DLD1 (cell line): ENCODE data around the gene WDR19.
"Not testable (repeated sequence)": the region's sequence is repeated elsewhere in the genome, so short reads cannot be mapped to it uniquely, and the experiment has no call there.

Source experiments
- in situ Hi-C: cut with HindIII; loops from 2 replicates; pipeline ENCODE4 v1.10.0; 2017; ENCODE audit warnings: low sequenced_read_pairs

WDR19 gene

GRCh38 chr4:39292433-39292832 lies 110.1 kb downstream of the WDR19 start:
- in situ Hi-C loops, result not testable (repeated sequence)

- in situ Hi-C loops, result no loop called here
These were observed 113.5 kb downstream of the WDR19 start for GRCh38 chr4:39295784-39296183.

- in situ Hi-C loops, result no loop called here
These were observed 120.6 kb downstream of the WDR19 start for GRCh38 chr4:39302901-39303300.

- in situ Hi-C loops, result no loop called here
These were observed 121.5 kb downstream of the WDR19 start for GRCh38 chr4:39303871-39304270.

GRCh38 chr4:39304651-39305050 lies 122.3 kb downstream of the WDR19 start:
- in situ Hi-C loops, result no loop called here

- in situ Hi-C loops, result no loop called here
These were observed 123.8 kb downstream of the WDR19 start for GRCh38 chr4:39305912-39306677.

GRCh38 chr4:39308611-39309010 lies 126.3 kb downstream of the WDR19 start:
- in situ Hi-C loops, result no loop called here

GRCh38 chr4:39312816-39313215 lies 130.5 kb downstream of the WDR19 start:
- in situ Hi-C loops, result no loop called here

- in situ Hi-C loops, result no loop called here
These were observed 137.3 kb downstream of the WDR19 start for GRCh38 chr4:39319676-39320075.

- in situ Hi-C loops, result no loop called here
These were observed 138.2 kb downstream of the WDR19 start for GRCh38 chr4:39320381-39321115.

- in situ Hi-C loops, result no loop called here
These were observed 141.5 kb downstream of the WDR19 start for GRCh38 chr4:39323821-39324220.

GRCh38 chr4:39324446-39324845 lies 142.1 kb downstream of the WDR19 start:
- in situ Hi-C loops, result no loop called here

GRCh38 chr4:39324897-39325613 lies 142.7 kb downstream of the WDR19 start:
- in situ Hi-C loops, result no loop called here

- in situ Hi-C loops, result no loop called here
These were observed 144.2 kb downstream of the WDR19 start for GRCh38 chr4:39326468-39326977.

GRCh38 chr4:39330353-39330752 lies 148.0 kb downstream of the WDR19 start:
- in situ Hi-C loops, result no loop called here

- in situ Hi-C loops, result no loop called here
These were observed 148.9 kb downstream of the WDR19 start for GRCh38 chr4:39331191-39331590.
